A549 (cell line): ENCODE measurements around the gene CISD3. TPM values are rescaled to one million over a fixed set of nuclear protein-coding genes. Genes with fewer than 3 reads are reported as not detected.

Source experiments
- ATAC-seq, 2 experiments: fragments of 200-7000 bp in 1 of 2; fragments of >200 bp in 1 of 2; cut with Nextera tagmentation in 1 of 2; cut with Tn5 transposase in 1 of 2; 3 replicates each; pipeline versions ENCODE4 v1.8.0 to v1.9.1; 2018 to 2020; ENCODE audit warnings: mild to moderate bottlenecking in 1 of 2, moderate library complexity in 1 of 2
- CTCF ChIA-PET: fragments of 300-600 bp; sonication (Branson Sonifier 250); formaldehyde crosslinking; extraction: SDS; loops from one replicate; lab custom pipeline; 2021; ENCODE audit warnings: antibody characterized with exemption, inconsistent platforms; lab: Yijun Ruan, JAX
- POLR2A ChIA-PET: fragments of 350-600 bp; formaldehyde crosslinking; extraction: SDS; loops from one replicate; lab custom pipeline; 2021; ENCODE audit warnings: antibody characterized with exemption, inconsistent platforms; lab: Yijun Ruan, JAX
- DNase-seq, 2 experiments: peaks; one replicate each; pipeline versions ENCODE4 v3.0.0 to v3.0.0-alpha.2; 2011 to 2016; ENCODE audit warnings: low read depth in 1 of 2, low spot score in 1 of 2
- FAIRE-seq: peaks from 2 replicates; lab custom pipeline; 2011; peaks lifted over from hg19 to GRCh38; lab: Jason Lieb, UNC
- H3K27ac ChIP-seq, 2 experiments: fragments of >200 bp; sonication (Bioruptor Twin); formaldehyde crosslinking; 3 replicates each; pipeline ENCODE4 v1.5.1; 2016 to 2017
- H3K4me1 ChIP-seq: fragments of >200 bp; sonication (Bioruptor Twin); formaldehyde crosslinking; 3 replicates; pipeline ENCODE4 v1.6.1; 2016
- H3K4me2 ChIP-seq: fragments of >200 bp; sonication (Bioruptor Twin); formaldehyde crosslinking; 3 replicates; pipeline ENCODE4 v1.6.1; 2016
- H3K4me3 ChIP-seq: fragments of >200 bp; sonication (Bioruptor Twin); formaldehyde crosslinking; 3 replicates; pipeline ENCODE4 v1.5.1; 2016
- H3K9me3 ChIP-seq: fragments of >200 bp; sonication (Bioruptor Twin); formaldehyde crosslinking; 3 replicates; pipeline ENCODE4 v1.6.1; 2016
- BCL3 ChIP-seq: fragments of >200 bp; sonication (Bioruptor Twin); formaldehyde crosslinking; IDR thresholded peaks from 3 replicates; pipeline ENCODE4 v1.6.1; 2016
- BHLHE40 ChIP-seq: IDR thresholded peaks from 2 replicates; pipeline ENCODE4 v1.6.1; 2012; ENCODE audit warnings: low read depth, low read length, inconsistent platforms
- CBX2 ChIP-seq: fragments of 200-600 bp; sonication (generic); IDR thresholded peaks from 2 replicates; pipeline ENCODE4 v1.6.1; 2016; ENCODE audit warnings: low read depth, mild to moderate bottlenecking, borderline replicate concordance
- CBX8 ChIP-seq: fragments of 200-600 bp; sonication (generic); IDR thresholded peaks from 2 replicates; pipeline ENCODE4 v1.6.1; 2016
- CHD2 ChIP-seq: fragments of 150-350 bp; IDR thresholded peaks from 2 replicates; pipeline ENCODE4 v1.6.1; 2014; ENCODE audit warnings: low read length; ENCODE audit not compliant: partially characterized antibody
- E2F6 ChIP-seq: IDR thresholded peaks from 2 replicates; pipeline ENCODE4 v1.6.1; 2012; ENCODE audit warnings: low read depth, borderline replicate concordance
- EHF ChIP-seq: fragments of 250-450 bp; sonication (Bioruptor Pico); IDR thresholded peaks from 2 replicates; pipeline ENCODE4 v1.5.0; 2020; ENCODE audit warnings: mild to moderate bottlenecking
- FOSB ChIP-seq: fragments of 250-450 bp; sonication (Bioruptor Pico); IDR thresholded peaks from 2 replicates; pipeline ENCODE4 v1.5.0; 2020; ENCODE audit warnings: mild to moderate bottlenecking, moderate library complexity
- FOXS1 ChIP-seq: fragments of 250-450 bp; sonication (Bioruptor Pico); IDR thresholded peaks from 2 replicates; pipeline ENCODE4 v1.5.0; 2020; ENCODE audit warnings: mild to moderate bottlenecking, moderate library complexity
- GATA3 ChIP-seq: IDR thresholded peaks from 2 replicates; pipeline ENCODE4 v1.6.1; 2012; ENCODE audit warnings: borderline replicate concordance
- HDAC2 ChIP-seq: fragments of 200-600 bp; sonication (generic); IDR thresholded peaks from 2 replicates; pipeline ENCODE4 v1.6.1; 2016
- KDM1A ChIP-seq: fragments of 200-600 bp; sonication (generic); IDR thresholded peaks from 2 replicates; pipeline ENCODE4 v1.6.1; 2016; ENCODE audit warnings: low read depth, mild to moderate bottlenecking
- KDM5A ChIP-seq: fragments of 200-600 bp; sonication (generic); IDR thresholded peaks from 2 replicates; pipeline ENCODE4 v1.6.1; 2016; ENCODE audit warnings: antibody characterized with exemption, mild to moderate bottlenecking
- MAZ ChIP-seq: fragments of 150-350 bp; IDR thresholded peaks from 2 replicates; pipeline ENCODE4 v1.6.1; 2014; ENCODE audit warnings: antibody characterized with exemption, low read depth, low read length, borderline replicate concordance
- NFE2L2 ChIP-seq: fragments of 150-350 bp; conservative IDR thresholded peaks from 2 replicates; pipeline ENCODE4 v1.6.1; 2014; ENCODE audit warnings: low read length
- PBX3 ChIP-seq: IDR thresholded peaks from 2 replicates; pipeline ENCODE4 v1.6.1; 2012
- RARB ChIP-seq: fragments of 250-450 bp; sonication (Bioruptor Pico); IDR thresholded peaks from 2 replicates; pipeline ENCODE4 v1.8.0; 2021; ENCODE audit warnings: mild to moderate bottlenecking, moderate library complexity
- RNF2 ChIP-seq: fragments of 200-600 bp; sonication (generic); IDR thresholded peaks from 2 replicates; pipeline ENCODE4 v1.6.1; 2016; ENCODE audit warnings: low read depth, mild to moderate bottlenecking, antibody characterized with exemption, moderate library complexity, borderline replicate concordance
- ZFP36 ChIP-seq: fragments of 450-650 bp; IDR thresholded peaks from 2 replicates; pipeline ENCODE4 v1.6.1; 2014; ENCODE audit warnings: borderline replicate concordance; ENCODE audit not compliant: partially characterized antibody
- WGBS: methylation state at CpG from one replicate; pipeline ENCODE4 v1.1.6; 2017; ENCODE audit errors: missing lambda C conversion rate; 5-methylcytosine and 5-hydroxymethylcytosine counted together
- polyA plus RNA-seq, 4 experiments: library from polyadenylated mRNA; depleted of rRNA in 3 of 4; stranded (reverse); fragments of >200 nt; fragmentation: RNase III in 1 of 4; extraction: RNeasy Plus Mini Kit Qiagen cat#74134 plus additional on column Dnase treatment in 1 of 4; gene quantifications; 2 replicates in 3 of 4; 3 replicates in 1 of 4; pipeline ENCODE4 v1.2.3, GENCODE V29; 2011 to 2017
- TF ChIP-seq, protein P1 (sequence below): fragments of >200 bp; sonication (Bioruptor Twin); formaldehyde crosslinking; IDR thresholded peaks from 2 replicates; pipeline ENCODE4 v1.6.1; 2016
- TF ChIP-seq, protein P2 (sequence below): fragments of 250-450 bp; sonication (Bioruptor Pico); IDR thresholded peaks from 2 replicates; pipeline ENCODE4 v1.5.0; 2020; ENCODE audit warnings: low read depth, mild to moderate bottlenecking, moderate library complexity
- TF ChIP-seq, protein P3 (sequence below): fragments of 450-650 bp; IDR thresholded peaks from 2 replicates; pipeline ENCODE4 v1.6.1; 2014; ENCODE audit warnings: antibody characterized with exemption

Gene CISD3
- polyA plus RNA-seq, 2 of the 4 experiments (the other 2 are of a cell fraction) = 24.5 to 33.0 TPM

GRCh38 chr17:38706505-38707216 lies 23.5 kb upstream of the CISD3 start:
- peaks cover 33% of the 10 kb centered on the region for H3K4me1 ChIP-seq
- 50% methylated on average over 20 of the region's 20 CpGs for WGBS
- H3K9me3 ChIP-seq = no peaks in the 10 kb centered on the region
- ChIA-PET POLR2A (interaction anchor here (0.6 to 1.8 kb wide), 2 partner anchors 24 to 45 kb away, joined by 3 to 5 read pairs; no protein-coding TSS in a partner anchor), CTCF (interaction anchor here (0.9 to 5.7 kb wide), 8 partner anchors 10 to 30 kb away, joined by 3 to 64 read pairs (median 6); no protein-coding TSS in a partner anchor)
- DNase-seq (no peak), FAIRE-seq (no peak)
- peak overlapping the region; percentile 82 to 98 for H3K27ac ChIP-seq
- peak overlapping the region; percentile 94 for H3K4me3 ChIP-seq
- TF ChIP-seq KDM1A (no peak), E2F6 (no peak), GATA3 (no peak), CHD2 (no peak), MAZ (no peak), ZFP36 (no peak)
- TF ChIP-seq, all 56 proteins: peak for 0
- no peak for ATAC-seq
- peak overlapping the region; percentile 92 for H3K4me2 ChIP-seq

- 94% methylated on average over 21 of the region's 21 CpGs for WGBS
Measured at GRCh38 chr17:38707678-38708351, 22.3 kb upstream of the CISD3 start.

DNA sequence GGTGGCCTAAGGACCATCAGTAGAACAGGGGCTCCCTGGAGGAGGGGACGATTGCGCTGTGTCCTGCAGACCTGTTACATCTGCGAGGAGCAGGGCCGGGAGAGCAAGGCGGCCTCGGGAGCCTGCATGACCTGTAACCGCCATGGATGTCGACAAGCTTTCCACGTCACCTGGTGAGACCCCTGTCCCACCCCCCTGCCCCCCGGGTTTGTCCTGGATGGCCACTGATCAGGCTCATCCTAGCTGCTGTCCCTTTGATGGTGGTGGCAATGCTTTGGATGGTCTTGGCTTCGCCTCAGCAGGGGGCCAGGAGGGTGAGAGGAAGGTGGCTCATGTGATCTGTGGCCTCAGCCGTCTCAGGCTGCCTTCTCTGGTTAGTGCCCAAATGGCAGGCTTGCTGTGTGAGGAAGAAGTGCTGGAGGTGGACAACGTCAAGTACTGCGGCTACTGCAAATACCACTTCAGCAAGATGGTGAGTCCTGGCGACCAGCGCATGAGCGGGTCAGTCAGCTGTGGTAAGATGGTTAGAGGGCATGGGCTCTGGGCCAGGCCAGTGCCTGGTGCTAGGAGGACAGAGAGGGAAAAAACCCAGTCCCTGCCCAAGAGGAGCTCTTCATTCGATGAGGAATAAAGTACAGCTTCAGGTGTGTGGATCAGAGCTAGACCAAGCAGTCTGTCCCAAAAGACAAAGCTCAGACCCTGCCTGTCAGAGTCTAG lies 20.9 kb upstream of the CISD3 start:
- Histone ChIP-seq H3K9me3 (no peaks in the 10 kb centered on the region), H3K27ac (no peak overlapping the region), H3K4me1 (peaks cover 18% of the 10 kb centered on the region), H3K4me3 (no peak overlapping the region), H3K4me2 (no peak overlapping the region)
- CTCF ChIA-PET = interaction anchor here (0.7 to 5.7 kb wide), 12 partner anchors 9 to 290 kb away, joined by 3 to 64 read pairs (median 5); no protein-coding TSS in a partner anchor
- FAIRE-seq (no peak), DNase-seq (no peak), ATAC-seq (no peak)
- 88% methylated on average over 17 of the region's 18 CpGs for WGBS
- POLR2A ChIA-PET = no interaction called here
- no peak for TF ChIP-seq MAZ
- TF ChIP-seq E2F6 = no peak
- no peak for TF ChIP-seq EHF (CRISPR knock-in tag)
- TF ChIP-seq, protein P1, sequence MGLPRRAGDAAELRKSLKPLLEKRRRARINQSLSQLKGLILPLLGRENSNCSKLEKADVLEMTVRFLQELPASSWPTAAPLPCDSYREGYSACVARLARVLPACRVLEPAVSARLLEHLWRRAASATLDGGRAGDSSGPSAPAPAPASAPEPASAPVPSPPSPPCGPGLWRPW = no peak
- TF ChIP-seq, protein P2, sequence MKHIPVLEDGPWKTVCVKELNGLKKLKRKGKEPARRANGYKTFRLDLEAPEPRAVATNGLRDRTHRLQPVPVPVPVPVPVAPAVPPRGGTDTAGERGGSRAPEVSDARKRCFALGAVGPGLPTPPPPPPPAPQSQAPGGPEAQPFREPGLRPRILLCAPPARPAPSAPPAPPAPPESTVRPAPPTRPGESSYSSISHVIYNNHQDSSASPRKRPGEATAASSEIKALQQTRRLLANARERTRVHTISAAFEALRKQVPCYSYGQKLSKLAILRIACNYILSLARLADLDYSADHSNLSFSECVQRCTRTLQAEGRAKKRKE (CRISPR knock-in tag) = no peak
- TF ChIP-seq, protein P3, sequence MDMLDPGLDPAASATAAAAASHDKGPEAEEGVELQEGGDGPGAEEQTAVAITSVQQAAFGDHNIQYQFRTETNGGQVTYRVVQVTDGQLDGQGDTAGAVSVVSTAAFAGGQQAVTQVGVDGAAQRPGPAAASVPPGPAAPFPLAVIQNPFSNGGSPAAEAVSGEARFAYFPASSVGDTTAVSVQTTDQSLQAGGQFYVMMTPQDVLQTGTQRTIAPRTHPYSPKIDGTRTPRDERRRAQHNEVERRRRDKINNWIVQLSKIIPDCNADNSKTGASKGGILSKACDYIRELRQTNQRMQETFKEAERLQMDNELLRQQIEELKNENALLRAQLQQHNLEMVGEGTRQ = no peak
- TF ChIP-seq CBX2 = no peak
- no peak for TF ChIP-seq GATA3
- TF ChIP-seq RNF2 = no peak
- TF ChIP-seq HDAC2 = no peak
- no peak for TF ChIP-seq KDM5A

More at GRCh38 chr17:38707678-38708351, 22.3 kb upstream of the CISD3 start:
- TF ChIP-seq CBX8 = no peak
- no peak for TF ChIP-seq FOXS1 (CRISPR knock-in tag)
- no peak for TF ChIP-seq BHLHE40
- TF ChIP-seq PBX3 = no peak
- TF ChIP-seq ZFP36 = no peak
- TF ChIP-seq RNF2 = no peak
- TF ChIP-seq RARB (CRISPR knock-in tag) = no peak
- TF ChIP-seq NFE2L2 = no peak
- TF ChIP-seq CHD2 = no peak
- TF ChIP-seq BCL3 = no peak
- TF ChIP-seq FOSB = no peak
- no peak overlapping the region for H3K4me3 ChIP-seq
- ChIA-PET CTCF (interaction anchor here (0.6 to 5.7 kb wide), 6 partner anchors 8 to 1023 kb away, joined by 3 to 64 read pairs (median 6); no protein-coding TSS in a partner anchor), POLR2A (no interaction called here)
- H3K4me1 ChIP-seq = peaks cover 31% of the 10 kb centered on the region
- no peaks in the 10 kb centered on the region for H3K9me3 ChIP-seq
- no peak overlapping the region for H3K27ac ChIP-seq
- FAIRE-seq (no peak), DNase-seq (no peak), ATAC-seq (no peak)
- H3K4me2 ChIP-seq = no peak overlapping the region
